ENCODE measurements around the gene IQCN. TPM values are rescaled to one million over a fixed set of nuclear protein-coding genes. Genes with fewer than 3 reads are reported as not detected.

IQCN gene
- total RNA-seq, 1 experiment from 2014 or later, result 0.13 TPM

GRCh38 chr19:18257503-18258470 is 16.5 kb downstream of the IQCN start:
- H3K4me3 ChIP-seq, result no peak overlapping the region
- no peak overlapping the region for H3K27ac ChIP-seq
- 0 out of 2 replicates have a peak, but pooled peaks cover 3% of the 10 kb centered on the region for H3K27me3 ChIP-seq (replicated peaks)
- H3K36me3 ChIP-seq, result no peaks in the 10 kb centered on the region
- H3K4me1 ChIP-seq (replicated peaks), result peaks cover under 1% of the 10 kb centered on the region; the same call in 1 of the 2 replicates
- no peaks in the 10 kb centered on the region for H3K9me3 ChIP-seq (replicated peaks)
- no peak for DNase-seq (ENCODE audit: low read depth in 1 of 2, low spot score in 2 of 2)

GRCh38 chr19:18254546-18255503 is 19.4 kb downstream of the IQCN start:
- no peaks in the 10 kb centered on the region for H3K9me3 ChIP-seq (replicated peaks)
- no peaks in the 10 kb centered on the region for H3K4me1 ChIP-seq (replicated peaks)
- H3K27me3 ChIP-seq (replicated peaks), result 0 out of 2 replicates have a peak, but pooled peaks cover 3% of the 10 kb centered on the region
- no peak for DNase-seq (ENCODE audit: low read depth in 1 of 2, low spot score in 2 of 2)
- H3K27ac ChIP-seq, result no peak overlapping the region
- H3K4me3 ChIP-seq, result no peak overlapping the region
- H3K36me3 ChIP-seq, result no peaks in the 10 kb centered on the region

- Histone ChIP-seq H3K9me3 (replicated peaks) (no peaks in the 10 kb centered on the region), H3K36me3 (no peaks in the 10 kb centered on the region), H3K27ac (no peak overlapping the region), H3K4me3 (no peak overlapping the region), H3K27me3 (replicated peaks) (0 out of 2 replicates have a peak, but pooled peaks cover 3% of the 10 kb centered on the region), H3K4me1 (replicated peaks) (no peaks in the 10 kb centered on the region)
- no peak for DNase-seq (ENCODE audit: low read depth in 1 of 2, low spot score in 2 of 2)
Measured at GRCh38 chr19:18253716-18254115, 20.5 kb downstream of the IQCN start.

GRCh38 chr19:18253130-18253529 is 21.1 kb downstream of the IQCN start:
- no peaks in the 10 kb centered on the region for H3K36me3 ChIP-seq
- no peaks in the 10 kb centered on the region for H3K4me1 ChIP-seq (replicated peaks)
- H3K9me3 ChIP-seq (replicated peaks), result no peaks in the 10 kb centered on the region
- no peak for DNase-seq (ENCODE audit: low read depth in 1 of 2, low spot score in 2 of 2)
- H3K27me3 ChIP-seq (replicated peaks), result 0 out of 2 replicates have a peak, but pooled peaks cover 3% of the 10 kb centered on the region
- no peak overlapping the region for H3K27ac ChIP-seq
- no peak overlapping the region for H3K4me3 ChIP-seq

GRCh38 chr19:18252370-18252717 is 21.9 kb downstream of the IQCN start:
- Histone ChIP-seq H3K4me1 (replicated peaks) (no peaks in the 10 kb centered on the region), H3K9me3 (replicated peaks) (no peaks in the 10 kb centered on the region), H3K4me3 (no peak overlapping the region), H3K27ac (no peak overlapping the region), H3K36me3 (no peaks in the 10 kb centered on the region), H3K27me3 (replicated peaks) (0 out of 2 replicates have a peak, but pooled peaks cover 3% of the 10 kb centered on the region)
- no peak for DNase-seq (ENCODE audit: low read depth in 1 of 2, low spot score in 2 of 2)

- no peaks in the 10 kb centered on the region for H3K9me3 ChIP-seq (replicated peaks)
- H3K27ac ChIP-seq, result no peak overlapping the region
- H3K36me3 ChIP-seq, result no peaks in the 10 kb centered on the region
- no peaks in the 10 kb centered on the region for H3K4me1 ChIP-seq (replicated peaks)
- peak; percentile 63 to 68 for DNase-seq (ENCODE audit: low read depth in 1 of 2, low spot score in 2 of 2)
- H3K4me3 ChIP-seq, result no peak overlapping the region
- 0 out of 2 replicates have a peak, but pooled peaks cover 3% of the 10 kb centered on the region for H3K27me3 ChIP-seq (replicated peaks)
Measured at GRCh38 chr19:18251587-18252369, 22.5 kb downstream of the IQCN start.

- Histone ChIP-seq H3K9me3 (replicated peaks) (no peaks in the 10 kb centered on the region), H3K4me1 (replicated peaks) (no peaks in the 10 kb centered on the region), H3K36me3 (no peaks in the 10 kb centered on the region), H3K27ac (no peak overlapping the region), H3K27me3 (replicated peaks) (0 out of 2 replicates have a peak, but pooled peaks cover 3% of the 10 kb centered on the region), H3K4me3 (no peak overlapping the region)
- DNase-seq (ENCODE audit: low read depth in 1 of 2, low spot score in 2 of 2), result no peak
Measured at GRCh38 chr19:18249834-18250233, 24.4 kb downstream of the IQCN start.

GRCh38 chr19:18245297-18245696 is 29.0 kb downstream of the IQCN start:
- no peak for DNase-seq (ENCODE audit: low read depth in 1 of 2, low spot score in 2 of 2)
- Histone ChIP-seq H3K4me3 (no peak overlapping the region), H3K36me3 (no peaks in the 10 kb centered on the region), H3K4me1 (replicated peaks) (no peaks in the 10 kb centered on the region), H3K9me3 (replicated peaks) (no peaks in the 10 kb centered on the region), H3K27ac (no peak overlapping the region), H3K27me3 (replicated peaks) (no peaks in the 10 kb centered on the region)

GRCh38 chr19:18239303-18239702 is 34.9 kb downstream of the IQCN start:
- H3K36me3 ChIP-seq, result no peaks in the 10 kb centered on the region
- no peaks in the 10 kb centered on the region for H3K9me3 ChIP-seq (replicated peaks)
- H3K4me1 ChIP-seq (replicated peaks), result no peaks in the 10 kb centered on the region
- H3K27ac ChIP-seq, result no peak overlapping the region
- DNase-seq (ENCODE audit: low read depth in 1 of 2, low spot score in 2 of 2), result no peak
- no peak overlapping the region for H3K4me3 ChIP-seq
- H3K27me3 ChIP-seq (replicated peaks), result peaks cover 10% of the 10 kb centered on the region; the same call in 1 of the 2 replicates

GRCh38 chr19:18234194-18234593 is 40.1 kb downstream of the IQCN start:
- Histone ChIP-seq H3K4me3 (no peak overlapping the region), H3K9me3 (replicated peaks) (peaks cover 8% of the 10 kb centered on the region), H3K27me3 (replicated peaks) (peaks cover 12% of the 10 kb centered on the region), H3K36me3 (no peaks in the 10 kb centered on the region), H3K4me1 (replicated peaks) (no peaks in the 10 kb centered on the region; the same call in none of the 2 replicates), H3K27ac (no peak overlapping the region)
- DNase-seq (ENCODE audit: low read depth in 1 of 2, low spot score in 2 of 2), result no peak

GRCh38 chr19:18233224-18233825 is 40.9 kb downstream of the IQCN start:
- Histone ChIP-seq H3K36me3 (no peaks in the 10 kb centered on the region), H3K4me1 (replicated peaks) (no peaks in the 10 kb centered on the region; the same call in none of the 2 replicates), H3K4me3 (no peak overlapping the region), H3K27me3 (replicated peaks) (peaks cover 9% of the 10 kb centered on the region), H3K9me3 (replicated peaks) (peaks cover 8% of the 10 kb centered on the region), H3K27ac (no peak overlapping the region)
- peak; percentile 36 to 64 for DNase-seq (ENCODE audit: low read depth in 1 of 2, low spot score in 2 of 2)

- no peaks in the 10 kb centered on the region for H3K36me3 ChIP-seq
- DNase-seq (ENCODE audit: low read depth in 1 of 2, low spot score in 2 of 2), result no peak
- peaks cover 9% of the 10 kb centered on the region for H3K27me3 ChIP-seq (replicated peaks)
- H3K4me3 ChIP-seq, result no peak overlapping the region
- peaks cover 8% of the 10 kb centered on the region for H3K9me3 ChIP-seq (replicated peaks)
- no peaks in the 10 kb centered on the region; the same call in none of the 2 replicates for H3K4me1 ChIP-seq (replicated peaks)
- no peak overlapping the region for H3K27ac ChIP-seq
Measured at GRCh38 chr19:18232540-18233223, 41.6 kb downstream of the IQCN start.
